GM12878 (cell line): ENCODE measurements around the gene SF3B6. TPM values are rescaled to one million over a fixed set of nuclear protein-coding genes. Genes with fewer than 3 reads are reported as not detected.

ENCODE experiments used
- ATAC-seq: fragments of 200-7000 bp; cut with Tn5 transposase; 3 replicates; pipeline ENCODE4 v1.9.1; 2020; ENCODE audit warnings: mild to moderate bottlenecking, moderate library complexity
- Bru-seq: library from RNA; stranded (reverse); fragments of 400-500 nt; gene quantifications from one replicate; lab custom pipeline; 2021; lab: Mats Ljungman, UMichigan
- BruChase-seq, 2 experiments: library from RNA; stranded (reverse); fragments of 400-500 nt; gene quantifications; one replicate each; lab custom pipeline; 2021; lab: Mats Ljungman, UMichigan
- BruUV-seq: library from RNA; stranded (reverse); fragments of 400-500 nt; replicated peaks from 2 replicates; lab custom pipeline; 2021; lab: Mats Ljungman, UMichigan
- CTCF ChIA-PET: fragments of 300-600 bp; sonication (Branson Sonifier 250); formaldehyde crosslinking; extraction: SDS; loops from one replicate; lab custom pipeline; 2021; ENCODE audit warnings: inconsistent platforms; lab: Yijun Ruan, JAX
- POLR2A ChIA-PET: fragments of 350-600 bp; formaldehyde crosslinking; extraction: SDS; loops from one replicate; lab custom pipeline; 2021; ENCODE audit warnings: inconsistent platforms; lab: Charles Lee
- RAD21 ChIA-PET: fragments of 300-600 bp; sonication (Branson Sonifier 250); formaldehyde crosslinking; loops from one replicate; lab custom pipeline; 2023; ENCODE audit warnings: antibody characterized with exemption; ENCODE audit not compliant: unreplicated experiment; lab: Charles Lee
- SMC1A ChIA-PET: fragments of 300-600 bp; sonication (Branson Sonifier 250); formaldehyde crosslinking; loops from one replicate; lab custom pipeline; 2023; ENCODE audit not compliant: unreplicated experiment, uncharacterized antibody; lab: Charles Lee
- DNase-seq: peaks from one replicate; pipeline ENCODE4 v3.0.0-alpha.2; 2011; ENCODE audit warnings: low read depth, low spot score
- FAIRE-seq: peaks from 3 replicates; lab custom pipeline; 2011; peaks lifted over from hg19 to GRCh38; lab: Jason Lieb, UNC
- H2AFZ ChIP-seq: 2 replicates; pipeline ENCODE4 v1.6.0; 2011; ENCODE audit warnings: low read depth, low read length, control low read depth; ENCODE audit not compliant: control insufficient read depth
- H3K27ac ChIP-seq: 2 replicates; pipeline ENCODE4 v1.5.1; 2011; ENCODE audit warnings: control low read depth; ENCODE audit not compliant: control insufficient read depth, insufficient read depth
- H3K27me3 ChIP-seq, 2 experiments: replicated peaks in 1 of 2; 2 replicates each; pipeline versions ENCODE4 v1.6.0 to v1.6.1; 2011; ENCODE audit warnings: low read length in 1 of 2; ENCODE audit not compliant: control insufficient read depth in 2 of 2, insufficient read depth in 2 of 2
- H3K36me3 ChIP-seq, 2 experiments: 2 replicates each; pipeline ENCODE4 v1.5.1; 2011; ENCODE audit warnings: low read length in 1 of 2; ENCODE audit not compliant: control insufficient read depth in 2 of 2, insufficient read depth in 2 of 2
- H3K4me1 ChIP-seq: 2 replicates; pipeline ENCODE4 v1.6.1; 2011; ENCODE audit warnings: mild to moderate bottlenecking, low read length, moderate library complexity, mixed read lengths; ENCODE audit not compliant: control insufficient read depth, insufficient read depth
- H3K4me2 ChIP-seq: 2 replicates; pipeline ENCODE4 v1.6.0; 2011; ENCODE audit warnings: control low read depth; ENCODE audit not compliant: control insufficient read depth, insufficient read depth
- H3K4me3 ChIP-seq: fragments of 200-600 bp; sonication (generic); 2 replicates; pipeline ENCODE4 v1.5.1; 2016
- H3K79me2 ChIP-seq: 2 replicates; pipeline ENCODE4 v1.6.0; 2011; ENCODE audit warnings: low read length; ENCODE audit not compliant: control insufficient read depth, insufficient read depth
- H3K9ac ChIP-seq: 2 replicates; pipeline ENCODE4 v1.8.0; 2011; ENCODE audit warnings: low read length, control low read depth, mixed read lengths; ENCODE audit not compliant: control insufficient read depth, insufficient read depth
- H3K9me3 ChIP-seq: replicated peaks from 3 replicates; pipeline ENCODE4 v1.5.1; 2011; ENCODE audit warnings: mild to moderate bottlenecking, low read length; ENCODE audit not compliant: control insufficient read depth, insufficient read depth
- H4K20me1 ChIP-seq: 2 replicates; pipeline ENCODE4 v1.6.0; 2011; ENCODE audit not compliant: control insufficient read depth, insufficient read depth
- BHLHE40 ChIP-seq, 2 experiments: fragments of 450-650 bp in 1 of 2; IDR thresholded peaks; 2 replicates each; pipeline ENCODE4 v1.6.1; 2011 to 2017; ENCODE audit warnings: low read depth in 2 of 2, borderline replicate concordance in 1 of 2, improper control_type of control experiment in 1 of 2, low read length in 1 of 2, mild to moderate bottlenecking in 1 of 2
- CBX5 ChIP-seq: sonication (generic); IDR thresholded peaks from 2 replicates; pipeline ENCODE4 v1.6.1; 2016; ENCODE audit warnings: low read depth, moderate library complexity, mild to moderate bottlenecking, inconsistent platforms
- MYB ChIP-seq: fragments of 150-350 bp; IDR thresholded peaks from 2 replicates; pipeline ENCODE4 v1.6.1; 2014; ENCODE audit warnings: mild to moderate bottlenecking, low read depth, low read length, borderline replicate concordance
- NFIC ChIP-seq: IDR thresholded peaks from 2 replicates; pipeline ENCODE4 v1.6.1; 2012; ENCODE audit warnings: low read depth, mild to moderate bottlenecking, inconsistent platforms, low read length, moderate library complexity
- POLR2AphosphoS2 ChIP-seq: IDR thresholded peaks from 2 replicates; pipeline ENCODE4 v1.6.1; 2011; ENCODE audit warnings: low read depth, mild to moderate bottlenecking, low read length, improper control_type of control experiment, moderate library complexity
- RELB ChIP-seq: fragments of 450-650 bp; IDR thresholded peaks from 2 replicates; pipeline ENCODE4 v1.6.1; 2017; ENCODE audit warnings: low read depth, mild to moderate bottlenecking, moderate library complexity
- RFX5 ChIP-seq: IDR thresholded peaks from 2 replicates; pipeline ENCODE4 v1.6.1; 2011; ENCODE audit warnings: low read depth, low read length, improper control_type of control experiment
- RUNX3 ChIP-seq: IDR thresholded peaks from 2 replicates; pipeline ENCODE4 v1.6.1; 2012; ENCODE audit warnings: low read length, inconsistent platforms
- USF1 ChIP-seq: IDR thresholded peaks from 2 replicates; pipeline ENCODE4 v1.6.1; 2011; ENCODE audit warnings: borderline replicate concordance, low read depth, mild to moderate bottlenecking, moderate library complexity, mixed read lengths, low read length; ENCODE audit not compliant: insufficient read depth; ENCODE audit errors: extremely low read length
- ZBTB33 ChIP-seq: fragments of 450-650 bp; IDR thresholded peaks from 2 replicates; pipeline ENCODE4 v1.6.1; 2017; ENCODE audit warnings: mild to moderate bottlenecking
- WGBS: methylation state at CpG from one replicate; pipeline ENCODE4 v1.1.6; 2016; ENCODE audit warnings: low lambda C conversion rate; ENCODE audit not compliant: insufficient replicate concordance, insufficient coverage; ENCODE audit errors: missing lambda C conversion rate; 5-methylcytosine and 5-hydroxymethylcytosine counted together
- in situ Hi-C: fragments of 300-500 bp; cut with MboI; formaldehyde crosslinking; loops from 9 replicates; pipeline ENCODE4 v1.14.3; 2018; ENCODE audit warnings: mixed read lengths
- intact Hi-C: fragments of 100-400 bp; cut with micrococcal nuclease; formaldehyde crosslinking; loops from one replicate; pipeline ENCODE4 v1.14.2; 2022; ENCODE audit not compliant: unreplicated experiment
- long read RNA-seq, 2 experiments: library from polyadenylated mRNA; unstranded; transcript quantifications; one replicate each; pipeline ENCODE4 v2.0.0, GENCODE V29; 2019 to 2020
- polyA minus RNA-seq, 3 experiments: library from RNA; depleted of rRNA, polyadenylated mRNA; stranded (reverse); fragments of >200 nt; gene quantifications; 2 replicates each; pipeline ENCODE4 v1.2.3, GENCODE V29; 2011
- polyA plus RNA-seq, 11 experiments: library from polyadenylated mRNA; depleted of rRNA in 4 of 11; unstranded in 6 of 11; stranded (reverse) in 5 of 11; fragments of >200 nt; fragmentation: Nextera tagmentation in 4 of 11; fragmentation: Illumina TruSeq in 1 of 11; extraction: Ambion mirVana in 4 of 11; extraction: Trizol in 1 of 11; gene quantifications; 1 replicate in 1 of 11; 2 replicates in 10 of 11; pipeline versions ENCODE4 v1.2.1 to v1.2.3, GENCODE V29; 2011 to 2016; ENCODE audit warnings: inconsistent platforms in 2 of 11, missing spikeins in 2 of 11, low read depth in 1 of 11
- total RNA-seq, 4 experiments: library from RNA; depleted of rRNA in 3 of 4; stranded (reverse); fragments of >200 nt in 3 of 4; fragmentation: Illumina TruSeq in 1 of 4; extraction: Trizol in 1 of 4; gene quantifications; 2 replicates each; pipeline versions ENCODE4 v1.2.1 to v1.2.3, GENCODE V29; 2013 to 2021

SF3B6 gene
- total RNA-seq (2013; cell fraction: nucleolus; rRNA removed): 28.9 and 31.1 TPM in 2 replicates
- total RNA-seq (2014; rRNA removed) (157 and 185 TPM in 2 replicates), total RNA-seq (2014; rRNA removed; fragmentation: Illumina TruSeq; extraction: Trizol) (246 and 250 TPM in 2 replicates), total RNA-seq (2021) (117 and 118 TPM in 2 replicates), polyA plus RNA-seq (2011; rRNA removed) (248 and 325 TPM in 2 replicates), polyA plus RNA-seq (2014; fragmentation: Illumina TruSeq; extraction: Trizol) (258 and 323 TPM in 2 replicates), polyA plus RNA-seq (2014; fragmentation: Nextera tagmentation; extraction: Ambion mirVana) (100 to 1,000 TPM; 538 to 584 TPM), polyA plus RNA-seq (2014; rRNA removed) (226 and 283 TPM in 2 replicates), polyA plus RNA-seq (2016; fragmentation: Nextera tagmentation; extraction: Ambion mirVana) (100 to 1,000 TPM; 372 to 415 TPM), polyA minus RNA-seq (2011; rRNA and poly(A)+ RNA removed) (23.9 and 47.8 TPM in 2 replicates), Bru-seq, nascent RNA (percentile 91 among the genes with signal in this experiment), BruChase-seq, experiment 1, labeled RNA remaining after a 6-hour chase (percentile 92 among the genes with signal in this experiment), BruChase-seq, experiment 2, labeled RNA remaining after a 2-hour chase (percentile 86 among the genes with signal in this experiment)
- 131 TPM for polyA plus RNA-seq (2011; ENCODE audit: low read depth)
- polyA plus RNA-seq (2011; cell fraction: cytosol; rRNA removed): 107 and 140 TPM in 2 replicates
- polyA plus RNA-seq (2011; cell fraction: nucleus; rRNA removed): 68.1 and 79.4 TPM in 2 replicates
- polyA plus RNA-seq (2012): 149 and 150 TPM in 2 replicates
- polyA minus RNA-seq (2011; cell fraction: cytosol; rRNA and poly(A)+ RNA removed): 18.8 and 24.6 TPM in 2 replicates
- 12.2 and 13.3 TPM in 2 replicates for polyA minus RNA-seq (2011; cell fraction: nucleus; rRNA and poly(A)+ RNA removed)
- long read RNA-seq, experiment 1, transcript SF3B6-201 (4 exons, 770 nt): major isoform, 89 of 94 reads
- long read RNA-seq, experiment 1, partial matches to known transcripts: 2 of 94 reads
- long read RNA-seq, experiment 1, other reads (novel, unspliced or antisense): 3 of 94 reads
- long read RNA-seq, experiment 2, transcript SF3B6-201 (4 exons, 770 nt): major isoform, 341 of 359 reads
- long read RNA-seq, experiment 2, partial matches to known transcripts: 3 of 359 reads
- long read RNA-seq, experiment 2, other reads (novel, unspliced or antisense): 13 of 359 reads

- Histone ChIP-seq H3K79me2 (peaks cover 27% of the 10 kb centered on the region), H3K4me2 (peak within 1 kb of the TSS; percentile 89), H4K20me1 (no peaks in the 10 kb centered on the region), H2AFZ (peak within 1 kb of the TSS; percentile 97), H3K36me3 (no peaks in the 10 kb centered on the region; a peak in 1 of 4 replicates), H3K9me3 (no peaks in the 10 kb centered on the region; the same call in 2 of the 3 replicates), H3K27me3 (no peaks in the 10 kb centered on the region), H3K9ac (peak within 1 kb of the TSS; percentile 93), H3K27ac (peak within 1 kb of the TSS; percentile 85), H3K4me3 (peak within 1 kb of the TSS; percentile 89), H3K4me1 (peaks cover 9% of the 10 kb centered on the region)
- CTCF ChIA-PET: interaction anchor here (1.4 to 3.8 kb wide), 5 partner anchors 8 to 252 kb away, joined by 5 to 34 read pairs (median 12); partner anchors contain the start of genes ATAD2B, TP53I3 and WDCP
- in situ Hi-C loops (no loop called here), intact Hi-C loops (loop anchor here (1.0 to 2.0 kb wide), 2 partner anchors 29 to 149 kb away; partner anchors contain the start of genes ATAD2B and WDCP)
- WGBS: under 1% methylated on average over 54 of the region's 64 CpGs
- BruUV-seq: TSS peak; percentile 78
- POLR2A ChIA-PET: interaction anchor here (0.5 to 2.0 kb wide), 11 partner anchors 8 to 308 kb away, joined by 3 to 16 read pairs (median 4); partner anchors contain the start of genes ATAD2B, TP53I3 and WDCP
- ATAC-seq (peak; percentile 95), FAIRE-seq (peak; percentile 90), DNase-seq (peak; percentile 98)
- RAD21 ChIA-PET: interaction anchor here (0.5 to 2.6 kb wide), 13 partner anchors 8 to 301 kb away, joined by 3 to 45 read pairs (median 4); partner anchors contain the start of genes ATAD2B, FAM228B, PFN4 and TP53I3
- SMC1A ChIA-PET: interaction anchor here (0.8 to 4.0 kb wide), 7 partner anchors 29 to 243 kb away, joined by 3 to 24 read pairs (median 3); partner anchors contain the start of genes ATAD2B and WDCP
- TF ChIP-seq RUNX3 (peak; percentile 62), NFIC (no peak; the same call in 1 of the 2 replicates), MYB (no peak; the same call in 1 of the 2 replicates), CBX5 (peak; percentile 61; the same call in 1 of the 2 replicates), RFX5 (peak; percentile 62; the same call in 1 of the 2 replicates), RELB (peak; percentile 91), ZBTB33 (peak; percentile 81), USF1 (no peak), BHLHE40 (IDR thresholded peaks at IDR 0.05; ENCODE audit: borderline replicate concordance in 1 of 2, low read depth in 2 of 2, low read length in 1 of 2) (0 out of 4 replicates have a peak, but pooled peaks of 1 of the 2 experiments have one; percentile 33), POLR2AphosphoS2 (peak; percentile 97)
These were observed at the start of gene SF3B6 for GRCh38 chr2:24075915-24076848. Gene SF3B6, minus strand, starts transcription at chr2:24076326. Its CDS starts 97 bp downstream, at chr2:24076229.
